Kidney capillary endothelial cell (primary cell): ENCODE measurements around the gene ZP3.
"Not testable (repeated sequence)": the region's sequence is repeated elsewhere in the genome, so short reads cannot be mapped to it uniquely, and the experiment has no call there.

Source experiments
- DNase-seq: peaks from one replicate; pipeline ENCODE4 v3.0.0-alpha.2; 2018; ENCODE audit warnings: low spot score

The ZP3 gene

DNA sequence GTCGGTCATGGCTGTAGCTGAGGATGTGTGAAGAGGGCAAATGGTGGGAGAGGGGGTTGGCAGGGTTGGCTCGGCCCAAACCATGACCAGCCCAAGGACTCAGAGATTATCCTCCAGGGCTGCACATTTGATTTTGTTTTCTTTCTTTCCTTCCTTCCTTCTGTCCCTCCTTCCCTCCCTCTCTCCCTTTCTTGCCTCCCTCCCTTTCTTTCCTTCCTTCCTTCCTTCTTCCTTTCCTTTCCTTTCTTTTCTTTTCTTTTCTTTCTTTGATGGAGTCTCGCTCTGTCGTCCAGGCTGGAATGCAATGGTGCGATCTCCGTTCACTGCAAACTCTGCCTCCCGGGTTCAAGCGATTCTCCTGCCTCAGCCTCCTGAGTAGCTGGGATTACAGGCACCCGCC, 19.0 kb upstream of the ZP3 start:
- no peak for DNase-seq

DNA sequence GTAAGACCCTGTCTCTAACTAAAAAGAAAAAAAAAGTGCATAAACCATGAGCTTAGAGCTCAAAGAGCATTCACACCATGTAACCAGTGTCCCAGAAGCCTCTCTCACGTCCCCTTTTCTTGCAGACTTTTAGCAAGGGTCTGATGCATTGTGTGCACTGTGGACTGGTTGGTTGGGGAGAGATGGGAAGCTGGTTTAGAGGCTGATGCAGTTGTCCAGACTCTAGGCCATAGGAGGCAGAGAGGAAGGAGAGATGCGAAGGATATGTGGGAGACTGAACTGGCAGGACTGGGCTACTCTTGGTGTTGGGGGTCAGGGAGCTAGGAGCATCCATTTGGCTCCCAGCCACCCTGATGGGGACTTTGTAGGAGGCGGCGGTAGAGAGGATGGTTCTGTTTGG, 17.0 kb upstream of the ZP3 start:
- no peak for DNase-seq

DNA sequence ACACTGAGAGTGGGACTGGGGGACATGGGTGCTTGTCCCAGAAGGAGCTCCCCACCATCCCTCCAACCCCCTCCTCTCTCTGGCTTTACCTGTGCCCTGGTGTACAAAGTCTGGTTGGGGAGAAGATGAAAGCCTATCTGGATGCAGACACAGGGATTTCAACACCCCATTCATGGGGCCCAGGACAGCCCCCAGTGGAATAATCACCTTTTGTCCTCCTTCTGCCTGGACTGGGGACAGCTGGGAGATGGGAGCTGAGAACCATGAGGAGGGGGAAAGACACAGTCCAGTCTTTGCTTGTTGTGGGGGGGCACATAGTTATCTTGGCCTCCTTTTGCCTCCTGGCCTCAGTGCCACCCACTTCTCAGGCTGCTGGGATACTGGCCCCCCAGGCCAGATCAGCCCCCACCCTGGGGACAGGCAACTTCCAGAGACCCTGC, 16.6 kb upstream of the ZP3 start:
- no peak for DNase-seq

DNA sequence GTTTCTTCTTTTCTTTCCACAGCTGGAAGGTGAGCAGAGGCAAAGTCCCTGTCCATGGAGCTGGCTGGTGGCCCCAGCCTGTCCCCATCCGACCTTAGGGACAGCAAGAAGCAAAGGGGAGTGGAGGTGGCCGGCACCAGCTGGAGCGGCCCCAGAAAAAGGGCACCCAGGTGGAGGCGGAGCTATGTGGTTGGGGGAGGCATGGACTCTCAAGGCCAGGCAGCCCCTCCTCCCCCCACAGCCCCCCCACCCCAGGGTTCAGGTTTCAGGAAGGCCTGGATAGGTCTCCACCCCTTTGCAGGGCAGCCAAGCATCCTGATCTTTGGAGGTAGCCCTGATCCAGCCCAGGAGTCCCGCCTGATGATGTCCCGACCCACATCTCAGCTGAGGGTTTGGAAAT, 15.2 kb upstream of the ZP3 start, which contains the start of gene SSC4D:
Gene SSC4D (minus strand): TSS at position 161 of the 400 bp plus-strand sequence. CDS start 5,258 bp downstream, outside the sequence.
- no peak for DNase-seq

DNA sequence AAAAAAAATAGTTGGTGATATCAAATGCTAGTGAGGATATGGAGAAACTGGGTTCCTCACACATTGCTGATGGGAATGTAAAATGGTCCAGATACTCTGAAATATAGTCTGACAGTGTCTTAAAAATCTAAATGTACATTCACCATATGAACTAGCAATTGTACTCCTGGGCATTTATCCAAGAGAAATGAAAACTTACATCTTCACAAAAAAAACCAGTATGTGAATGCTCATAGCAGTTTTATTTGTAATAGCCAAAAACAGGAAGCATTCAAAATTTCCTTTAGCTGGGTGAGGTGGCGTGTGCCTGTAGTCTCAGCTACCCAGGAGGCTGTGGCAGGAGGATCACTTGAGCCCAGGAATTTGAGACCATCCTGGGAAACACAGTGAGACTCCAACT, 13.1 kb upstream of the ZP3 start:
- no peak for DNase-seq

DNA sequence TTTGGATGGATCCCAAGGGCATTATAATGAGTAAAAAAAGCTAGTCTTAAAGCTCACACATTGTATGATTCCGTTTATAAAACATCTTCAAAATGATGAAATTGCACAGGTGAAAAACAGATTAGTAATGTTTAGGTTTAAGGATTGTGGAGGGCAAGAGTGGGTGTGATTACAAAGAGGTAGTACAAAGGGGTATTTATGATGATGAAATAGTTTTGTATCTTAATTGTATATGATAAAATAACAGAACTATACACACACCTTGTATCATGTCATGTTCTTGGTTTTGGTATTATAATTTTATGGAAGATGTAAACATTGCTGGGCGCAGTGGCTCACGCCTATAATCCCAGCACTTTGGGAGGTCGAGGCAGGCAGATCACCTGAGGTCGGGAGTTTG, 12.5 kb upstream of the ZP3 start:
- no peak for DNase-seq

DNA sequence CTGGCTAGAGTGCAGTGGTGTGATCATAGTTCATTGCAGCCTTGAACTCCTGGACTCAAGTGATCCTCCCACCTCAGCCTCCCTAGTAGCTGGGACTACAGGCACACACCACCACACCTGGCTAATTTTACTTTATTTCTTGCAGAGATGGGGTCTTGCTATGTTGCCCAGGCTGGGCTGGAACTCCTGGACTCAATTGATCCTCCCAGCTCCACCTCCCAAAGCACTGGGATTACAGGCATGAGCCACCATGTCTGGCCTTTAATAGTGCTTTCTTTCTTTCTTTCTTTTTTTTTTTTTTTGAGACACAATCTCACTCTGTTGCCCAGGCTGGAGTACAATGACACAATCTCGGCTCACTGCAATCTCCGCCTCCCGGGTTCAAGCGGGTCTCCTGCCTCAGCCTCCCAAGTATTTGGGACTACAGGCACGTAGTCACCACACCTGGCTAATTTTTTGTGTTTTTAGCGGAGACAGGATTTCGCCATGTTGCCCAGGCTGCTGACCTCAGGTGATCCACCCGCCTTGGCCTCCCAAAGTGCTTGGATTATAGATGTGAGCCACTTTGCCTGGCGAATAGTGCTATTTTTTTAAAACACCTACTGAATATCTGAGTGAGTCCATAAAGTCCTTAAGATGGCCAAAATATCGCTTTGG, 7.0 kb upstream of the ZP3 start:
- DNase-seq, result not testable (repeated sequence)

DNA sequence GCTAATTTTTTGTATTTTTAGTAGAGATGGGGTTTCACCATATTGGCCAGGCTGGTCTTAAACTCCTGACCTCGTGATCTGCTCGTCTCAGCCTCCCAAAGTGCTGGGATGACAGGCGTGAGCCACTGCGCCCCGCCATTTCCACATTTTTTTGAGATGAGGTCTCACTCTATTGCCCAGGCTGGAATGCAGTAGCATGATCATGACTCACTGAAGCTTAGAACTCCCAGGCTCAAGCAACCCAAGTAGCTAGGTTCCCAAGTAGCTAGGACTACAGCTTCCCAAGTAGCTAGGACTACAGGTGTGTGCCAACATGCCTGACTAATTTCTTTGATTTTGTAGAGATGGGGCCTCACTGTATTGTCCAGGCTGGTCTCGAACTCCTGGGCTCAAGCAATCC, 3.7 kb upstream of the ZP3 start:
- DNase-seq, result peak; percentile 12

DNA sequence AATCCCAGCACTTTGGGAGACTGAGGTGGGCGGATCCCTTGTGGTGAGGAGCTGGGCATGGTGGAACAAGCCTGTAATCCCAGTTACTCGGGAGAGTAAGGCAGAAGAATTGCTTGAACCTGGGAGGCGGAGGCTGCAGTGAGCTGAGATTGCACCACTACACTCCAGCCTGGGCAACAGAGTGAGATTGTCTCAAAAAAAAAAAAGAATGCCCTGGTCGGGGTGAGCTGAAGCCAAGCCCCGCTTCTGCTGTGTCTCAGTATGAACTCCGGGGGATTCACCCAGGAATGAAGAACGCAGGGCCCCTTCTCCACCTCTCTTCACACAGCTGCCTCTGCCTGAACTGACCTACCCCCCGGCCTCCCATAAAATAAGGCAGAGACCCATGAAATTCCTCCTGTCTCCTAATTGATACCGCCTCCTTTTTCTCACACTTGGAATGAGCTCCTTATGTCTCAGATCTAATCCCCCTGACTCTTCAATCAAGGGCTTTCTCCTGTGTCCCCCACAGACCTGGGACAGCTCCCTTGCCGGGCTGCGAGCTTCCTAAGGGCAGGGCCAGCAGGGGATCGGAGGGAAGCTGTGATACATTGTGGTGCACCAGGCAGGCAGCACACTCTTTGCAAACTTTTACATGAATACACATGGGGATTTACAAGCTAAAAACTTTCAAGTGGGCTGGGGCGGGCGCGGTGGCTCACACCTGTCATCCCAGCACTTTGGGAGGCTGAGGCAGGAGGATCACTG, 911 bp upstream of the ZP3 start:
- DNase-seq, result no peak

DNA sequence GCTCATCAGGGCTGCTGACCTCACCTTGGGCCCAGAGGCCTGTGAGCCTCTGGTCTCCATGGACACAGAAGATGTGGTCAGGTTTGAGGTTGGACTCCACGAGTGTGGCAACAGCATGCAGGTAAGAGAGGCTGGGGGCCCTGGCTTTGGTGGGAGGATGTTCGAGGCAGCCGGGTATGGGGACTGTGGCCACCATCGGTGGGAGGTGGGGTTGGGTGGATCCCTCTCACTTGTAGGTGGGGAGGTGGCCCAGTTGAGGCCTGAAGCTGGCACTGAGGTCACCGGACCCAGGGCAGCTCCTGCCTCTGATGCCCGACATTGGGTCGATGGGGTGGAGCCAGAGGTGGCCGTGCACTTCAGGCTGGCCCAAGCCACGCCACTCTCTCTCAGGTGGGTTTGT, 406 bp downstream of the ZP3 start:
- DNase-seq, result no peak

DNA sequence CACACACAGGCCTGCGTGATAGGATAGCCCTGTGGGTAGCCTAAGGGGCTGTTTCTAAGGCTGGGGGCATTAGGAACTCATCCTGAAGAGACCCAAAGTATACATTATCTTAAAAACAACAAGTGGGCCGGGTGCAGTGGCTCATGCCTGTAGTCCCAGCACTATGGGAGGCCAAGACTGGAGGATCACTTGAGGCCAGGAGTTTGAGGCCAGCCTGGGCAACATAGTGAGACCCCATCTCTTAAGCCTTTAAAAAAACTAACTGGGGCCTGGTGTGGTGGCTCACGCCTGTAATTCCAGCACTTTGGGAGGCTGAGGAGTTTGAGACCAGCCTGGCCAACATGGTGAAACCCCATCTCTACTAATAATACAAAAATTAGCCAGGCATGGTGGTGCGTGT, 808 bp downstream of the ZP3 start:
- DNase-seq, result not testable (repeated sequence)

DNA sequence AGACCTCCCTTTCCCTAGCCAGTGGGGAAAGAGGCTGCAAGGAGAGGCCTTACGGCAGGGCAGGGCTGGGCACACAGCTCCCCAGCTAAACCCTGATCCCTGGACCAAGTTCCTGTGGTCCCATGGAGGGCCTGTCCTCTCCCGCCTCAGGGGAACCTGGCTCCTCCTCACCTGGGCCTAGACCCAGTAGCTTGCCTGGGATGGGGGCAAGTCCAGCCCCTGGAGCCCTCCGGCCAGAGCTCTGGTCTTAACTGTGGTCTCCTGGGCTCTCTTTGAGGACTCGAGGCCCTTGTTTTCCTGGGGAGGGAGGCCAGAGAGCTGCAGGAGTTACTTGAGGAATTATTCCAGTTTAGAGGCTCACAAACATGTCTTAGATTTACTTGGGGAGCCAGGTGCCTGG, 1.5 kb downstream of the ZP3 start:
- DNase-seq, result no peak

DNA sequence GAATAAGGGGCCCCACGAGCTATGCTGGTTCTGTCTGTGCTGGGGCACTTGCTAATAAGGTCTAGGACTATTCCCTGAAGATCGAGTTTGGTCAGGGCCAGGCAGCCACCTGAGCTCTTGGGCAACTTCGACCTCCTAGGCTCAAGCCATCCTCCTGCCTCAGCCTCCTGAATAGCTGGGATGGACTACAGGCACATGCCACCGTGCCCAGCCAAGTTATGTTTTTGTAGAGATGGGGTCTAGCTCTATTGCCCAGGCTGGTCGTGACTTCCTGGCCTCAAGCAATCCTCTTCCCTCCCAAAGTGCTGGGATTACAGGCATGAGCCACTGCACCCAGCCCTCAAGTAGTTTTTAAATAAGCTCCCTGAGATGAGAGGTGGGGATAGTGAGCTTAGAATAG, 2.9 kb downstream of the ZP3 start:
- no peak for DNase-seq

DNA sequence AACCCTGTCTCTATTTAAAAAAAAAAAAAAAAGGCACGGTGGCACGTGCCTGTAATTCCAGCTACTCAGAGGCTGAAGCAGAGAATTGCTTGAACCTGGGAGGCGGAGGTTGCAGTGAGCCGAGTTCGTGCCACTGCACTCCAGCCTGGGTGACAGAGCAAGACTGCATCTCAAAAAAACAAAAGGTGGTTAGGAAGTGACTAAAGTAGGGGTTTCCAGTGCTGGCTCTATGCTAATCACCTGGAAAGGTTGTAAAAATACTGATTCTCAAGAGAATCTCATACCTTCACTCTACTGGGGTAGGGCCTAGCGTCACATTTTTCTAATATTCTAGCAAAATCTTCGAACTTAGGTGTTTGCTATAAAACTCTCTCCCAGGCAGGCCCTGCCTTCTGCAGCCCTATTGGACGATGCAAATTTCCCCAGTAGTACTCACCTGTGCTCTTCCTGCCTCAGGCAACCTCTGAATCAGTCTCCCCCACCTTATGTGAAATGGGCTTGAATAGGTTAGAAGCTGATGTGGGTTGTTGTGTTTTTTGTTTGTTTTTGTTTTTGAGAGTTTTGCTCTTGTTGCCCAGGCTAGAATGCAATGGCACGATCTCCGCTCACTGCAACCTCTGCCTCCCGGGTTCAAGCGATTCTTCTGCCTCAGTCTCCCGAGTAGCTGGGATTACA, 3.5 kb downstream of the ZP3 start:
- DNase-seq, result no peak

DNA sequence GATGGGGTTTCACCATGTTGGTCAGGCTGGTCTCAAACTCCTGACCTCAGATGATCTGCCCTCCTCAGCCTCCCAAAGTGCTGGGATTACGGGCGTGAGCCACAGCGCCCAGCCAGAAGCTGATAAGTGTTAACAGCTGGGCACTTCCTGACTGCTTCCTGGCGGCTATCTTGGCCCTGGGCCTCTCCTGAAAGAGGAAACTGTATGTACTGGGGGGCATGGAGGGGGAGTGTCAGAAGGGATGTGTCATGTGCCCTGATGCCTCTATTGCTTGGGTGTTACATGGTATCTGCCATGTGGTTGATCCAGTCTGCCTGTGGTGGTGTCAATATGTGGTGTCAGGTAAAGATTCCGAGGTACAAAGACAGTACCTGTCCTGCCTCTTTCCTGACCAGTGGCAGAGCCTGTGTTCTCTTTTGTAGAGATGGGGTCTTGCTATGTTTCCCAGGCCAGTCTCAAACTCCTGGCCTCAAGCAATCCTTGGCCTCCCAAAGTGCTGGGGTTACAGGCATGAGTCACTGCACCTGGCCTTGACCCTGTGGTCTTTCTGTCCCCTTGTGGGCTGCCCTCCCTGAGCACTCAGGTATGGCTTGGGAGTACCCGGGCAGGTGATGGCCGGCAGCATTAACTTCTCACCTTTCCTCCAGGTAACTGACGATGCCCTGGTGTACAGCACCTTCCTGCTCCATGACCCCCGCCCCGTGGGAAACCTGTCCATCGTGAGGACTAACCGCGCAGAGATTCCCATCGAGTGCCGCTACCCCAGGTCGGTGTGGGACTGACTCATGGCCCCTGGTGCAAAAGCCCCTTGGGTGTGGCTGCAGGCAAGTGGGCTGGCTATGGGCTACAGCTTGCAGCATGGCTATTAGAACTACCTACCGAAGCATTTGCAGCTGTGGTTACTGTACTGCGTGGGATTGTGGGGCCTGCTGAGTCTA, 4.4 kb downstream of the ZP3 start:
- peak; percentile 67 for DNase-seq

DNA sequence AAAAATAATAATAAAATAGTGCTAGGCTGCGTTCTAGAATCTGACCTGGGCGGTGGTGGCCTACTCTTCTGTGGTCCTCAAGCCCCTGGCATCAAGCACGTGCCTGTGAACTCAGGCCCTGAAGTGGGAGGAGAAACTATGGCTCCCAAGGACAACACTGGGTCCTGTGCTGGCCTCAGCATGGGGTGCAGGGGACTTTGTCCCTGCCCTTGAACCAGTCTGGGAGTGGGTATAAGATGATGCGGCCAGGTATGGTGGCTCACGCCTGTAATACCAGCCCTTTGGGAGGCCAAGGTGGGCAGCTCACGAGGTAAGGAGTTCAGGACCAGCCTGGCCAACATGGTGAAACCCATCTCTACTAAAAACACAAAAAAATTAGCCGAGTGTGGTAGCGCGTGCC, 5.5 kb downstream of the ZP3 start:
- DNase-seq, result no peak

DNA sequence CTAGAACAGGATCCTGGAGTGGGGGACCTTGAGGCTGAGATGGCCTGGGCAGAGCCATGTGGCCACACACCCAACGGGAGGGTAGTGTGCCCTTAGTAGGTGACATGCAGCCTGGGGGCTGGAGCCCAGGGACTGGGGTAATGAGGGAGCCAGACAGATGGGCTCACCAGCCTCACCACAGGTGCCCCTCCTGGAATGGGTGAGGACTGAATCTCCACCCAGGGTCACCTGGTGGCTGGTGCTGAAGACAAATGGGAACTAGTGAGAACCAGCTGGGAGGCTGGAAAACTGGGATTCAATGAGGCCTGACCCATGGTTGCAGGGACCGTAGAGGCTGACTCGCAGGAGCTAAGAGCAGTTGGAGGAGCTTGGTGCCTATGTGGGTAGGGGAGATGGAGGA, 6.1 kb downstream of the ZP3 start:
- DNase-seq, result no peak

DNA sequence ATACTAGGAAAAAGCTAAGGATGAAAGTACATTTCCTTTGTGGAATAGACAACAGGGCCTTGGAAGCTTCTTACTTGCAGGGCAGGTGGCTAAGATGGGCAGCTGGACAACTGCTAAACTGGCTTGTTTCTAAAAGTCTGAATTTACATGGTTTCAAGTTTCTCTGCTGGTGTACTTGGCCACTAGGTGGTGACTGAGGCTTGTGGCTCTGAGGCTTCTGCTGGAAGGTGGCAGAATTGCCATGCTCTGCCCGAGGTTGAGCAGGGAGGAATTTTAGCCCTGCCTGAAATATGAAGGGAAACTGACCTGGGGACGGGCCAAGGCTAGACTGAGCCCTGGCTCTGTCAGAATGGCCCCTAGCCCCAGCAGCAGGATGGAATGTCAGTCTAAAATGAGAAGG, 13.1 kb downstream of the ZP3 start:
- DNase-seq, result peak; percentile 75

DNA sequence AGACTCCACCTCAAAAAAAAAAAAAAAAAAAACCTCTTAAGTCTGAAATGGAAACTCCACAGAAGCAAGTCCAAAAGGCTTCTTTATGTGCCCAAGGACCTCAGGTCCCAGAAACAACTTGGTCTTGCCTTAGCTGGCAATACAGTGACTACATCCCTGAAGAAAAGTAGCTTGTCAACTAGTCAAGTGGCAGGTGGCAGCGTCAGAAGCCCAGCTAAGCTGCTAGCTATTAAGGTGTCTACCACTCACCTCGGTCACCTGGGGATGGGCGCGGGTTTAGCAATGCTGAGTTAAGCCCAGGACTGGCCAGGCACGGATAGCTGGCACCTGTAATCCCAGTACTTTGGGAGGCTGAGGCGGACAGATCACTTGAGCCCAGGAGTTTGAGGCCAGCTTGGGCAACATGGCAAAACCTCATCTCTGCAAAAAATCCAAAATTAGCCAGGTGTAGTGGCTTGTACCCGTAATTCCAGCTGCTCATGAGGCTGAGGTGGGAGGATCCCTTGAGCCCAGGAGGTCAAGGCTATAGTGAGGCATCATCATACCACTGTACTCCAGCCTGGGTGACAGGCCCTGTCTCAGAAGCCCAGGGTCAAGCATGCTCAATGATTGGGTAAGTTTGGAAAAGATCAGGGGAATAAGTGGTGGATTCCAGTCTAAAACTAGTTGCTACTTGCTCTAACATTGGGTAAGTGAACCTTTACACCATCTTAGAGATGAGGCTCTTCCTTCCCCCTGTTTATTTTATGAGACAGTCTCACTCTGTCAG, 14.6 kb downstream of the ZP3 start:
- not testable (repeated sequence) for DNase-seq

DNA sequence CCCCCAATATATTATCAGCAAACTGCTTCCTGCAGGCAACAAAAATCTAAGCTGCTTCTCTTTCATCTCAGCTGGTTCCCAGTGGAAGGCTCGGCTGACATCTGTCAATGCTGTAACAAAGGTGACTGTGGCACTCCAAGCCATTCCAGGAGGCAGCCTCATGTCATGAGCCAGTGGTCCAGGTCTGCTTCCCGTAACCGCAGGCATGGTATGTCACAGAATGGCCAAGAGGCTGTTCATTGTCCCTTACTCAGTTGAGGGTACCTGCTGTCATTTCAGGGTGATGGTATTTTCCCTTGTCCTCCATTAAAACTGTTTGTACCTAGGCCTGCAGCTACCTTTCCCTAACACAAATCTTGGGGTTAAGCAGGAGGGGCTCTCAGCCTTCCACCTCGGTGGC, 15.7 kb downstream of the ZP3 start:
- not testable (repeated sequence) for DNase-seq

DNA sequence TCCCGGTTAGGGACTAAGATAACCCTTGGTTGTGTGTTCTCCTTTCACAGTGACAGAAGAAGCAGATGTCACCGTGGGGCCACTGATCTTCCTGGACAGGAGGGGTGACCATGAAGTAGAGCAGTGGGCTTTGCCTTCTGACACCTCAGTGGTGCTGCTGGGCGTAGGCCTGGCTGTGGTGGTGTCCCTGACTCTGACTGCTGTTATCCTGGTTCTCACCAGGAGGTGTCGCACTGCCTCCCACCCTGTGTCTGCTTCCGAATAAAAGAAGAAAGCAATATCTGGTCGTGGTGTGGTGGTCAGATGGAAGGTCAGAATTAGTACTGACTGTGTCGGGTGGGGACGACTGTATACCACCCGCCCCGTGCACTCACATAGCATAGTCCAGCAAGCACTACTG, 17.0 kb downstream of the ZP3 start:
- not testable (repeated sequence) for DNase-seq
